Mononuclear cell (primary cell): ENCODE data around the gene NPEPPS. TPM values are rescaled to one million over a fixed set of nuclear protein-coding genes. Genes with fewer than 3 reads are reported as not detected.
"Not testable (repeated sequence)": the region's sequence is repeated elsewhere in the genome, so short reads cannot be mapped to it uniquely, and the experiment has no call there.

Source experiments
- H3K27me3 ChIP-seq: 2 replicates; pipeline ENCODE4 v1.6.0; 2011; ENCODE audit warnings: low read length, control low read depth; ENCODE audit not compliant: insufficient read depth
- H3K4me1 ChIP-seq: 2 replicates; pipeline ENCODE4 v1.5.1; 2011; ENCODE audit warnings: mild to moderate bottlenecking, low read length, control low read depth; ENCODE audit not compliant: insufficient read depth
- H3K4me3 ChIP-seq: 2 replicates; pipeline ENCODE4 v1.5.1; 2011; ENCODE audit warnings: mild to moderate bottlenecking, low read length, moderate library complexity
- H3K9me3 ChIP-seq: 2 replicates; pipeline ENCODE4 v1.5.1; 2011; ENCODE audit warnings: low read depth, mild to moderate bottlenecking, control low read depth, low read length
- total RNA-seq: library from RNA; depleted of rRNA; stranded (reverse); fragments of >200 nt; gene quantifications from one replicate; pipeline ENCODE4 v1.2.3, GENCODE V29; 2012

Gene NPEPPS, protein sequence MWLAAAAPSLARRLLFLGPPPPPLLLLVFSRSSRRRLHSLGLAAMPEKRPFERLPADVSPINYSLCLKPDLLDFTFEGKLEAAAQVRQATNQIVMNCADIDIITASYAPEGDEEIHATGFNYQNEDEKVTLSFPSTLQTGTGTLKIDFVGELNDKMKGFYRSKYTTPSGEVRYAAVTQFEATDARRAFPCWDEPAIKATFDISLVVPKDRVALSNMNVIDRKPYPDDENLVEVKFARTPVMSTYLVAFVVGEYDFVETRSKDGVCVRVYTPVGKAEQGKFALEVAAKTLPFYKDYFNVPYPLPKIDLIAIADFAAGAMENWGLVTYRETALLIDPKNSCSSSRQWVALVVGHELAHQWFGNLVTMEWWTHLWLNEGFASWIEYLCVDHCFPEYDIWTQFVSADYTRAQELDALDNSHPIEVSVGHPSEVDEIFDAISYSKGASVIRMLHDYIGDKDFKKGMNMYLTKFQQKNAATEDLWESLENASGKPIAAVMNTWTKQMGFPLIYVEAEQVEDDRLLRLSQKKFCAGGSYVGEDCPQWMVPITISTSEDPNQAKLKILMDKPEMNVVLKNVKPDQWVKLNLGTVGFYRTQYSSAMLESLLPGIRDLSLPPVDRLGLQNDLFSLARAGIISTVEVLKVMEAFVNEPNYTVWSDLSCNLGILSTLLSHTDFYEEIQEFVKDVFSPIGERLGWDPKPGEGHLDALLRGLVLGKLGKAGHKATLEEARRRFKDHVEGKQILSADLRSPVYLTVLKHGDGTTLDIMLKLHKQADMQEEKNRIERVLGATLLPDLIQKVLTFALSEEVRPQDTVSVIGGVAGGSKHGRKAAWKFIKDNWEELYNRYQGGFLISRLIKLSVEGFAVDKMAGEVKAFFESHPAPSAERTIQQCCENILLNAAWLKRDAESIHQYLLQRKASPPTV
- 85.8 TPM for total RNA-seq

DNA sequence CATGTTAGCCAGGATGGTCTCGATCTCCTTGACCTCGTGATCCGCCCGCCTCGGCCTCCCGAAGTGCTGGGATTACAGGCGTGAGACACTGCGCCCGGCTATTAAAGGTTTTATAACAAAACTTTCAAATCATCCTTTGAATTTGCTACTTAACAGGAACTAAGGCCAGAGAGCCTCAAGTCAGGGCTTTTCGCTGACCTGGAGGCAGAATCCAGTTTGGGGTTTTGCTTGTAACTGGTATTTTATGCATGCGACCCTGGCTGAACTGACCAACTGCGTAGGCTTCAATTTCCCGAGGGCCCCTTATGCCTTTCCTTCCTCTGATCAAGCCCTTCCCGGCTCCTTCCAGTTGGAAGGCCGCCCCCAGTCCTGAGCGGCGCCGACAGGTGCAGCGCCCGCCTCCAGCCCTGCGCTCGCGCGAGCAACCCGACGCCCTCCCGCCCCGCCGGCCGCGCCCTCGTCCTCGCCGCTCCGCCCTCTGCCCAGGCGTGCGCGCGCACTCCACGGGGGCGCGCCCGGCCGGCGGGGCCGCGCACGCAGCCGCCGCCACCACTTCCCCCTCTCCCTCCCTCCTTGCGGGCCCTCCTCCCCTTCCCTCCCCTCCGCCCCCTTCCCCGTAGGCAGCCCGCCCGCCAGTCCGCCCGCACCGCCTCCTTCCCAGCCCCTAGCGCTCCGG is at the start of gene NPEPPS:
Gene NPEPPS, plus strand, starts transcription at position 552 of the 676 bp plus-strand sequence. CDS start 193 bp downstream, outside the sequence.
- H3K9me3 ChIP-seq, H3K4me1 ChIP-seq, H3K27me3 ChIP-seq: not testable (repeated sequence)
- peak within 1 kb of the TSS; percentile 45 for H3K4me3 ChIP-seq

DNA sequence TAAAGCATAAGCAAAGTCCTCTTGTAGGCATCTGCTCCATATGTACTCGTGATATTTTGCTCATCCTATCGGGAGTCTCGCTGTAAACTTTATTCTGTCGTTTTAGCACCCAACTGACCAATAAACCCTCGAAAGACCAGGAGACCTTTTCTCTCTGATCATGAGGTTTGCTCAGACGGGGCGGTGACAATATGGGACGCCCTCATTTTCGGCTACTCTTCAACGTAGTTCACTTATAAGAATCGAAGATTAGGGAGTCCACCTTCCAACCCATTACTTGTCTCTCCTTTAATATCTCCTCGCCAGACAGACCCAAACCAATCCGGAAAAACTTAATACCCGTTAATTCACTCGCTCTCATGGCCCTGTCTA is 39.1 kb upstream of the NPEPPS start:
- H3K4me3 ChIP-seq, result peak overlapping the region; percentile 44

DNA sequence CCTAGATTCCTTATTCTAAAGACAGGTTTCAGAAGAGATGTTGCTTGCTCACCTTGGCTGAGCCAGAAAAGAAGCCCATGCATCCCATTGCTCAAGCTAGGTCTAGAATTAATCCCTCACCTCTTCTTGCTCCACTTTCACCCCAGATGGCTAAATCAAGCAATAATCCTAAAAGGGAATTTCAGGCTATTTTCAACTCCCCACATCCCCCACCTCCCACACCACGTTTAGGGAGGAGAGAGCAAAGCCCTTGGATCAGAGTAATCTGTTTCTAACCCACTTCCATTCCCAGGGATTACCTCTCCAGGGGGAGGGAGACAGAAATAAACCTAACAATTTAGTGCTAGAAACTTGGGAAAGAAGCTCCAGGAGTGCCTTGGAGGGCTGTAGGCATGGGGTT is 31.8 kb upstream of the NPEPPS start:
- H3K4me3 ChIP-seq, H3K27me3 ChIP-seq, H3K9me3 ChIP-seq, H3K4me1 ChIP-seq: not testable (repeated sequence)

More for the DNA sequence above, 39.1 kb upstream of the NPEPPS start:
- not testable (repeated sequence) for H3K9me3 ChIP-seq, H3K4me1 ChIP-seq, H3K27me3 ChIP-seq

DNA sequence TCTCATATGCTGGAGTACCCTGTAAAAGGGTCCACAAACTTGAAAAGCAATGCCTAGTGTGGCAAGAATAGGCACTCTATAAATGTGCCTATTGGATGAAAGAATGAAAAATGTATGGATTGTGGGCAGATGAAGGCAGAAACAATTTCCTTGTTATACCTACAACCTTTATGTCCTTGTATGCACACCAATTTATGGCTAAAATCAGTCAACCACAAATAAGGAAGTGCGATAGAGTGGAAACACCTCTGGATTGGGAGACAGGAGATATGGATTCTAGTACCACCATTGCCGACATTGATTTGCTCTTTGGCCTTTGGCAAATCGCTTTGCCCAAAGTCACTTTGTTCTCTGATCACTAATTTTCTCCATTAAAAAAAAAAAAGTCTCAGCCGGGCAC is 31.4 kb upstream of the NPEPPS start:
- H3K9me3 ChIP-seq, H3K27me3 ChIP-seq, H3K4me3 ChIP-seq, H3K4me1 ChIP-seq: not testable (repeated sequence)

DNA sequence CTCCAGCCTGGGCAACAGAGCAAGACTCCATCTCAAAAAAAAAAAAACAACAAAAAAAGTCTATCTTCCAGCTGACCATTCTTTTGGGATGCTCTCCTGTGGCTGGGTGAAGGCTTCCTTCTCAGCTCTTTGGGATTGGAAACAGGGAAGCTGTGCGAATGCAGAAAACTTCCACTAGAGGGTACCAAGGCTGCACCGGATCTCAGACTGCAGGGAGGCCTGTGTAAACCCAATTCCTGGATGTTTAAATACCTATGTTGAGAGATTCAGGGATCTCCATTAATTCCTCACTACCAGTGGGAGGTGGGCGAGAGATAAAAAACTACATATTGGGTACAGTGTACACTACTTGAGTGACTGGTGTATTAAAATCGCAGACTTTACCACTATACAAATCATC is 30.3 kb upstream of the NPEPPS start:
- H3K4me1 ChIP-seq, H3K9me3 ChIP-seq, H3K4me3 ChIP-seq, H3K27me3 ChIP-seq: not testable (repeated sequence)

DNA sequence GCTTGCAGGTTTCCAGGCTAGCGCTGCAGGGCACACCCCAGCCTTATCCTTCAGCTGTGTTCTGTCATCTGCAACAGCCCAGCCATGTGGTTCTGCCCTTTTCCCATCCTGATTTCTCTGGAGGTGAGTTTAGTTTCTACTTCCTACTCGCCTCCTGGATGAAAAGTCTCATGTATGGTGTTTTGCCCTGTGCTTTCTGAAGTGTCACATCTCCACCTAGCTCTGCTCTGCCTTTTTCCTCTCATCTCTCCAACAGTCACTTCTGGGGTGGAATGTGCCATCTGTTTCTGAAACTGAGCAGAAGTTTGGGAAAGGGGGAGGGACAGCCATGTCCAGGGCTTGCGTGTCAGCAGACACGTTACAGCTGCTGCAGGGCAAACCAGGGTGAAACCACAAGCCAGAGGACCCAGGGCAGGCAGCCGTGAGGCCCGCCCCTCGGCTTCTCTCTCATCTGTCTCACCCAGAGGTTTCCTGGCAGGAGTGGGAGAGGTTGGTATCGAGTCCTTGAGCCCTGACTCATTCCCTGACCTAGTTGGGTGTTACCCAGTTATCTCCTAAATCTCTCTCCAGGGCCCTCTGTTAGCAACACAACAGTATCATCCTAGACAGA is 28.7 kb upstream of the NPEPPS start:
- not testable (repeated sequence) for H3K27me3 ChIP-seq, H3K9me3 ChIP-seq, H3K4me3 ChIP-seq, H3K4me1 ChIP-seq

DNA sequence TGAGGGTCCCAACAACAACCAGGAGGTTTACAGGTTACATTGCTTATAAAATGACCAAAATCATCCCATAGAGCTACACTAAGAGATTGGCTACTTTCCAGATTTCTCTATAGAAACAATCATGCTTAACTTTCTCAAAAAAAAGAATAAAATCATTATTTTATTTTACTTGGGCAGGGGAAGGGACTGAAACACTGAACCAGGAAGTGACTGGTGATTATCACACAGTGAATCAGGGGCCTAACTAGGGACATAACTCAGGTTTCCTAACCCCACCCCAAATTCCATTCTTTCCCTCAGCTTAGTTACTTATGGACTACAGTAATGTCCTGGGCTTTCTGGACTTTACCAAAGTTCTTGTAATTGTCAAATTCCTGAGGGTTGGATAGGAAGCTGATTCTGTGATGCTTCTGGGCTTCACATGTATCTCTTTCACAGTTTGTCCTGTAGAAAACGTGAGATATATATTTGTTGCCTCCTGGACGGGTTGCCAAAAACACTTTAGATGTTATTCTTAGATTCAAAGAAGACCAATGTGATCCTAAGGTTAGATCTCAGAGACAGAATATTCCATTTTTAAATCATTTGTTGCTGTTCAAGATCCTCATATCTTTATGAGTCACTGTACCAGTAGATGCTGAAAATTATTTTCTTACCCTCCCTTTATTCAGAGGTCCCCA is 28.0 kb upstream of the NPEPPS start:
- H3K27me3 ChIP-seq, H3K4me3 ChIP-seq, H3K9me3 ChIP-seq, H3K4me1 ChIP-seq: not testable (repeated sequence)

DNA sequence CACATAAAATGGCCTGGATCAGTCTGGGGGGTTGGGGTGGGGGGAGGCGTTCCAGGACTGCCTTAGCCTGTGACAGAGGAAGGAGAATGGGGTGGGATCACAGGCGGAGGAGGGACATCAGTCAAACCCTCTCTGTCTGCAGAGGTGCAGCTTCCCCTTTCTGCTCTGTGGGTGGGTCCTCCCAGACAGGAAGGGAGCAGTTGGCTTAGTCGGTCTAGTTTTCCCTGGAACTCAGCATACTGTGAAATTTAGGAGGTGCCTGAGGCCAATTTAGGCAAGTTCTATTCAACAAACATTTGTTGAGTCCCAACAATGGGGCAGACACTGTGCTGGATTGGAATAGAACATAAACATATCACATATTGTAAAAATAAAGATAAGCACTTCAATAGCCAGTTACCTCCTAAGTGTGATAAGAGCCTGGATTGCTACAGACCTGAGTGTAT is 19.2 kb upstream of the NPEPPS start:
- H3K9me3 ChIP-seq, H3K4me3 ChIP-seq, H3K4me1 ChIP-seq, H3K27me3 ChIP-seq: not testable (repeated sequence)

DNA sequence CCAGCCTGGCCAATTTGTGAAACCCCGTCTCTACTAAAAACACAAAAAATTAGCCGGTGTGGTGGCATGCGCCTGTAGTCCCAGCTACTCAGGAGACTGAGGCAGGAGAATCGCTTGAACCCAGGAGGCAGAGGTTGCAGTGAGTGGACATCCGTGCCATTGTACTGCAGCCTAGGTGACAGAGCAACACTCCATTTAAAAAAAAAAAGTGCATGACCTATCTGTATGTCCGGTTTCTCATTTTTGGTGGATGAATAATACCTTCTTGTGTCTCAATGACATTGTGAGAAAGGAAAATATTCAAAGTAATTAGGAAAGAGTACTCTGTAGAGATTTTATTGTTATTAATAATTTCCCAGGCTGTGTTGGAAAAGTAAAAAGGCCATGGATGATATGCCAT is 17.6 kb upstream of the NPEPPS start:
- H3K27me3 ChIP-seq, H3K9me3 ChIP-seq, H3K4me3 ChIP-seq, H3K4me1 ChIP-seq: not testable (repeated sequence)

DNA sequence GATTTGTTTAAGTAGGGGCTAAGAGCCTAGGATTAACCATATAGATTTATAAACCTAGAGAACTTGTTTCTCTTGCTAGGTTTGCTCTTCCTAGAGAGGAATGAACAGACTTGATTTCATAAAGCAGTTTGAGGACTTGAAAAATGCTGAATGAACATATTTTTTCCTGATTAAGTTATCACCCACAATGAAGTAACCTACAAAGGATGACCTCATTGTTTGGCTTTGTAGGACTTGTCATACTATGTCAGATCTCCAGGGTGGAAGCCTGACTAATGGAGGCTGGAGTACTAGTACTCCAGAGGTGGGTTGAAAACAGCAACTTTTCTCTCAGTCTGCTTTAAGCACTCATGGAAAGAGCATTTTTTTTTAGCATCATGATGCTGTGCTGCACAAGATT is 12.0 kb upstream of the NPEPPS start:
- H3K27me3 ChIP-seq, H3K9me3 ChIP-seq, H3K4me1 ChIP-seq: not testable (repeated sequence)

DNA sequence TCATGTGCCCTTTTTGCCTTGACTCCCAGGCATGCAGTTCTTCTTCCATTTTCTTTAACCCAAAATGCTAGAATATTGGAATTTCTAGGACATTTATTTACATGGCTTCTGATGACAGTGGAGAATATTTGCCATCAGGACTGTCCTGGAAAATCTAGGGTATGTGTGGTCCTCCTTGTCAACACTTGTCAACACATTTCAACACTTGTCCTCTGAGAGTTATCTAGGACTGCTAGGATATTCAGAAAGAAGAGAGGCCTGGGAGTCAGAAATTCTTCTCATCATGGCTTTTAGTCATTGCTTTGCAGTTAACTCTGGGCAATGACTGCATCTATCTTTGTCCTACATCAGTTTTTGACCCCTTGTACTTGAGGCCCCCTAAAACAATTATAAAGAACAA is 11.5 kb upstream of the NPEPPS start:
- H3K4me1 ChIP-seq, H3K27me3 ChIP-seq, H3K9me3 ChIP-seq: not testable (repeated sequence)

More for the DNA sequence above, 12.0 kb upstream of the NPEPPS start:
- H3K4me3 ChIP-seq, result not testable (repeated sequence)

DNA sequence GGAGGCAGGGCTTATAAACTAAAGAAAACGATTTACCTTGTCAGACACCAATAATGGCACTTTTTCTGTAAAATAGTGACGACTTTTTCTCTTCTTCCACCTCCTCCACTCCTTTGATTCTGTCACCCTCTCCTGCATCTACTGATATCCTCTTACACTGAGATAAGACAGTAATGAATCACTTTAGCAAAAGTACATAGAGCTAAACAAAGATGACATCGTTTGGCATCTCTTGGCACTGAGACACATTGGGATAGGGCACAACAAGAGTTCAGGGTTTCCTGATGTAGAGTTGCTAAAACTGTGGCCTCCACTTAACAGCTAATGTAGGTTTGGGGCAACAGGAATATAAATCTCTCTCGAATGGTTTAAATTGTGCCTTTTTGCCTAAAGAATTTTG is 10.6 kb upstream of the NPEPPS start:
- H3K9me3 ChIP-seq, H3K4me3 ChIP-seq, H3K27me3 ChIP-seq, H3K4me1 ChIP-seq: not testable (repeated sequence)

More for the DNA sequence above, 11.5 kb upstream of the NPEPPS start:
- H3K4me3 ChIP-seq, result not testable (repeated sequence)

DNA sequence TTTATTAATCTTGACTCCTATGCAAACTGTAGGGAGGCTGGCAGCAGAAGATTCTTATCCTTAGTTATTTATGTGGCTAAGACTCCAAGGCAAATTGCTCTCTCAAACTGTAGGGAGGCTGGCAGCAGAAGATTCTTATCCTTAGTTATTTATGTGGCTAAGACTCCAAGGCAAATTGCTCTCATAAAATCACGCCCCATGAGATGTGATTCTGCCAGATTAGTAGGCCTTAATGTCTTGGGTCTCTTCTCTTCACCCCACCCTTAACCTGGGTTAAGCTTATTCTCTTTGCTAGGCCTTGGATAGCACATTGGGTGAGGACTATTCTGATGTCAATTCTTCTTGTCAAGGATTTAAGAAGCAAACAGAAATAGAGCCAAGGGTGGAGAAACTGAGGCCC is 9.5 kb upstream of the NPEPPS start:
- not testable (repeated sequence) for H3K4me1 ChIP-seq, H3K4me3 ChIP-seq, H3K9me3 ChIP-seq, H3K27me3 ChIP-seq

DNA sequence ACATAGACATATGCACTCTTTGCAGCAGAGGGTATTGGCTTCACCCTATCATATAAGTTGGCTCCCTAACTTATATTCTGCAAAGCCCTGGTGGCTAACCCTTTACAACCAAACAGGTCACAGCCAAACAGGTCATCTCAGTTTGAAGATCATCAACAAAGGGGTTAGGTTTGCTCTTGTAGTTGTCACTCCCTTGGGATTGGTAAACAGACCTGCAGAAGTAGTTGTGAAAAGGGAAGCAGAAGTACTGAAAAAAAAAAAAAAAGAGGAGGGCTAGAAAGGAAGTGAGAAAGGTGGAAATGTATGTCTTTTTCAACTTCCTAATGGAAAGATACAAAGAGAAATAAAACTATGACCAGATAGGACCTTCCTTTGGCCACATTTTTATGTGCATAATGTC is 8.6 kb upstream of the NPEPPS start:
- not testable (repeated sequence) for H3K27me3 ChIP-seq, H3K4me1 ChIP-seq, H3K4me3 ChIP-seq, H3K9me3 ChIP-seq
